Measurements from ENCODE around the gene MTREX. TPM values are rescaled to one million over a fixed set of nuclear protein-coding genes. Genes with fewer than 3 reads are reported as not detected.

Gene MTREX
- total and polyA plus RNA-seq, 12 donors: 22.8 to 87.5 (median 58.9) TPM

DNA sequence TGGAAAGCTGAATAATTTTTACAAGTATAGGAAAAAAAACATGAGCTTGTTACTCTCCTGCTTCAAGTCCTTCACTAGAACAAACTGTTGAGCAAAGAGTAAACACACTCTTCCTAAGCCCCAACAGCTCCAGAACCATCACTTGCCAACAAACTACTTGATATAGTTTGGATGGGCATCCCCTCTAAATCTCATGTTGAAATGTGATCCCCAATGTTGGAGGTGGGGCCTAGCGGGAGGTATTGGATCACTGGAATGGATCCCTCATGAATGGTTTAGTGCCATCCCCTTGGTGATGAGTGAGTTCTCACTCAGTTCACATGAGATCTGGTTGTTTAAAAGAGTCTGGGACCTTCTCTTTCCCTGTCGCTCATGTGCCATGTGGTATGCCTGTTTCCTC, 144.2 kb downstream of the MTREX start:
- no peaks in the 10 kb centered on the region for H3K27me3 ChIP-seq
- WGBS, 4 donors: 92 to 100% (median 98%) methylated on average over 2 of the region's 2 CpGs
- peaks cover 0 to 10% of the 10 kb centered on the region in 2 donors for H3K4me1 ChIP-seq (replicated peaks in 1 of 2)
- intact Hi-C loops (cut with DNase I): no loop called here
- TF ChIP-seq CTCF (IDR thresholded peaks at IDR 0.05) (no peak), POLR2A (IDR thresholded peaks at IDR 0.05) (no peak)
- H3K36me3 ChIP-seq (replicated peaks in 1 of 2): no peaks in the 10 kb centered on the region
- H3K4me3 ChIP-seq: no peak overlapping the region
- H3K9me3 ChIP-seq (replicated peaks in 1 of 3): no peaks in the 10 kb centered on the region
- DNase-seq: no peak
- no peak overlapping the region for H3K27ac ChIP-seq

DNA sequence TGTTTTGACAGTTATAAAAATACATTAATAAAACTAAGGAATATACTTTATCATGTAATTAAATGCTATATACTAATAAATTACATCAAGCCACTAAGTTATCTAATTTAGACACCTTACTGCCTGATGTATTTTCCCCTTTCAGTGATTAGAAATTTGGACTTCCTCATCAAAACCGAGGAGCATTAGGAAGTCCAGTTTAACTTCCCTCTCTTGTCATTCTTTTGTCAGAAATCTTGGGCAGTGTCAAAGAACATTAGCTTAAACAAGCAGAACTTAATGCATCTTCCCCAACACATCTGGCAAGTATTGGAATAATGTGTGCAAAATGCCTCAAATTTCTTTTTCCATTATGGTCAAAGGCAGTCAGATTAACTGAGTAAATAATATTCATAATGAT, 145.4 kb downstream of the MTREX start:
- H3K27ac ChIP-seq: no peak overlapping the region
- no peaks in the 10 kb centered on the region for H3K9me3 ChIP-seq (replicated peaks in 1 of 3)
- peaks cover 0 to 10% of the 10 kb centered on the region in 2 donors for H3K4me1 ChIP-seq (replicated peaks in 1 of 2)
- H3K27me3 ChIP-seq: no peaks in the 10 kb centered on the region
- H3K4me3 ChIP-seq: no peak overlapping the region
- no peaks in the 10 kb centered on the region for H3K36me3 ChIP-seq (replicated peaks in 1 of 2)
- intact Hi-C loops (cut with DNase I): no loop called here
- 43 to 61% (median 54%) methylated on average over 1 of the region's 1 CpG for WGBS, 4 donors
- no peak for TF ChIP-seq CTCF (IDR thresholded peaks at IDR 0.05)
- TF ChIP-seq POLR2A (IDR thresholded peaks at IDR 0.05): no peak
- no peak for DNase-seq

DNA sequence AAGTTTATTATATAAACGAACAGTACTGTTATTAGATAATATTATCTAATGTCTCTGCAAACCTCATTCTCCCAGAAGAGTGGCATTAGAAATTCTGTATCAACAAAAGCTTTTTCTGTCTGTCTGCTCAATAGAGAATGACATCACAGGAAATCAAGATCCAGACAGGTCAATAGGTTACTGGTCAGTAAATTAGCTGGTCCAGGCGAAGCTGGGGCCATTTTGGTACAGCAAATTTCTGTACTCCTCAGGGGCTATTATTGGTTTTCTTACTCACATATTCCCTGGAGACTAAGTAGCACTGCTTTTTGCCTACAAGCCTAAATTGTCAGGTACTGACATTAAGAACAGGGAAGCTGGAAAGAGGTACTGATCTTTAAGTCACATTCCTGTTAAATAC, 146.5 kb downstream of the MTREX start:
- no peak for TF ChIP-seq CTCF (IDR thresholded peaks at IDR 0.05)
- no peak for TF ChIP-seq POLR2A (IDR thresholded peaks at IDR 0.05)
- Histone ChIP-seq H3K4me1 (replicated peaks in 1 of 2) (peaks cover 0 to 13% of the 10 kb centered on the region in 2 donors), H3K36me3 (replicated peaks in 1 of 2) (no peaks in the 10 kb centered on the region), H3K27ac (no peak overlapping the region), H3K27me3 (no peaks in the 10 kb centered on the region), H3K4me3 (no peak overlapping the region), H3K9me3 (replicated peaks in 1 of 3) (no peaks in the 10 kb centered on the region)
- intact Hi-C loops (cut with DNase I): no loop called here
- 72 to 81% (median 74%) methylated on average over 2 of the region's 2 CpGs for WGBS, 4 donors
- DNase-seq: no peak

DNA sequence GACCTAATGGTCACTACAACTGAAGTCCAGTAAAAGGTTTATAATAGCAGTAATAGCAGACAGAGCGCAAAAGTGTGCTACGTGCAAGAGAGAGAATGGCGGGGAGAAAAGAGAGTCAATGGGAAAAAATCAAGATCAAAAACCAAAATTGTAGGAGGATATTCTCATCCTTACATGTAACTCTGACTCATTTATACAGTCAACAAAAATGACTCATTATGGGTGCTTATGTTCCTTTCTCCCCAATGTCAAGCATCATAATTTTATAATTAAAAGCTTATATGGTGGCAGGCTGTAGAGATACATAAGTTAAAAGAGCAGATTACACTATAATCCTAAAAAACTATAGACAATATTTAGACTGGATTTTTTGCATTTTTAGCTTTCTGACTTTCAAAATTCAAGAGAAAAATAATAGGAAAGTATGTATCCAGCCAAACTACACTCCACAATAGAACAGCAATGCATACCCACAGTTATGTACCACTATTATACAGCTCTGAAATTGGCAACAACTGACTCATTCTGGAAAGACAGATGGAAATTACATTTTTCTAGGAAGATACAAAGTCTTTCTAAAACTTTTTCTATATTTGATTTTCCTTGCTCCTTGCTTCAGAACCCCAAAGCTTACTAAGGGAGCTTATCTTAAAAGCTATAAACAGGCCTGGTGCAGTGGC, 148.6 kb downstream of the MTREX start:
- Histone ChIP-seq H3K27ac (no peak overlapping the region), H3K36me3 (replicated peaks in 1 of 2) (no peaks in the 10 kb centered on the region), H3K9me3 (replicated peaks in 1 of 3) (no peaks in the 10 kb centered on the region), H3K27me3 (no peaks in the 10 kb centered on the region), H3K4me3 (no peak overlapping the region), H3K4me1 (replicated peaks in 1 of 2) (peaks cover 0 to 20% of the 10 kb centered on the region in 2 donors)
- intact Hi-C loops (cut with DNase I): no loop called here
- no peak for DNase-seq
- TF ChIP-seq CTCF (IDR thresholded peaks at IDR 0.05): no peak
- 94 to 100% (median 96%) methylated on average over 3 of the region's 3 CpGs for WGBS, 4 donors

Data from adrenal gland (tissue), 12 donors.